Sigmoid colon (tissue), 4 donors: ENCODE data around the gene AMFR.

Experiments used
- POLR2A ChIP-seq, 2 donors: fragments of 450-650 bp; IDR thresholded peaks; one replicate each; pipeline ENCODE4 v1.6.1; 2016; ENCODE audit warnings: antibody characterized with exemption in 2 of 2, mild to moderate bottlenecking in 2 of 2, moderate library complexity in 2 of 2
- POLR2AphosphoS5 ChIP-seq, 4 donors: sonication (generic); formaldehyde crosslinking; IDR thresholded peaks; one replicate each; pipeline ENCODE4 v1.6.1; 2017; ENCODE audit warnings: antibody characterized with exemption in 4 of 4

GRCh38 chr16:56451753-56452689, 26.7 kb upstream of the AMFR start:
- TF ChIP-seq POLR2AphosphoS5 (IDR thresholded peaks at IDR 0.05) (no peak), POLR2A (IDR thresholded peaks at IDR 0.05) (no peak)
